GM23338 (cell line): Measurements from ENCODE around the gene PTPRN2. TPM values are rescaled to one million over a fixed set of nuclear protein-coding genes. Genes with fewer than 3 reads are reported as not detected.

Experiments used
- ATAC-seq: fragments of 200-7000 bp; cut with Tn5 transposase; 3 replicates; pipeline ENCODE4 v1.9.1; 2020
- DNase-seq: peaks from one replicate; pipeline ENCODE4 v3.0.0-alpha.2; 2015; ENCODE audit warnings: low spot score
- H2AFZ ChIP-seq: fragments of 200-600 bp; sonication (generic); 2 replicates; pipeline ENCODE4 v1.8.0; 2016; ENCODE audit warnings: antibody characterized with exemption, mild to moderate bottlenecking, moderate library complexity
- H3F3A ChIP-seq: fragments of 200-600 bp; sonication (generic); replicated peaks from 2 replicates; pipeline ENCODE4 v1.8.0; 2017; ENCODE audit warnings: antibody characterized with exemption, mixed run types, low read depth
- H3K27ac ChIP-seq: fragments of 200-600 bp; sonication (generic); 2 replicates; pipeline ENCODE4 v1.6.1; 2016; ENCODE audit warnings: low read depth
- H3K27me3 ChIP-seq: fragments of 200-600 bp; sonication (generic); 2 replicates; pipeline ENCODE4 v1.8.0; 2016; ENCODE audit warnings: mild to moderate bottlenecking, mixed run types, moderate library complexity; ENCODE audit not compliant: insufficient read depth
- H3K36me3 ChIP-seq: fragments of 200-600 bp; sonication (generic); 2 replicates; pipeline ENCODE4 v1.8.0; 2016; ENCODE audit warnings: mild to moderate bottlenecking; ENCODE audit not compliant: insufficient read depth
- H3K4me1 ChIP-seq: fragments of 200-600 bp; sonication (generic); 2 replicates; pipeline ENCODE4 v1.8.0; 2016; ENCODE audit warnings: mild to moderate bottlenecking, moderate library complexity; ENCODE audit not compliant: insufficient read depth
- H3K4me2 ChIP-seq: fragments of 200-600 bp; sonication (generic); 2 replicates; pipeline ENCODE4 v1.7.1; 2017; ENCODE audit warnings: mixed run types
- H3K4me3 ChIP-seq: fragments of 200-600 bp; sonication (generic); 2 replicates; pipeline ENCODE4 v1.6.1; 2016; ENCODE audit warnings: mixed run types
- H3K79me2 ChIP-seq: fragments of 200-600 bp; sonication (generic); replicated peaks from 2 replicates; pipeline ENCODE4 v1.8.0; 2017; ENCODE audit warnings: mild to moderate bottlenecking; ENCODE audit not compliant: insufficient read depth
- H3K9me2 ChIP-seq: fragments of 200-600 bp; sonication (generic); 2 replicates; pipeline ENCODE4 v1.8.0; 2017; ENCODE audit not compliant: insufficient read depth
- H4K20me1 ChIP-seq: fragments of 200-600 bp; sonication (generic); replicated peaks from 2 replicates; pipeline ENCODE4 v1.8.0; 2017; ENCODE audit warnings: mild to moderate bottlenecking; ENCODE audit not compliant: insufficient read depth
- H3K27ac Mint-ChIP-seq: 2 replicates; pipeline ENCODE4 v1.8.0; 2020; ENCODE audit warnings: inconsistent platforms, mild to moderate bottlenecking, moderate library complexity, mixed read lengths
- H3K27me3 Mint-ChIP-seq: 3 replicates; pipeline ENCODE4 v1.8.0; 2022; ENCODE audit warnings: low read depth, mild to moderate bottlenecking, moderate library complexity, mixed read lengths, inconsistent platforms; ENCODE audit not compliant: insufficient read depth, poor library complexity
- H3K36me3 Mint-ChIP-seq: 3 replicates; pipeline ENCODE4 v1.8.0; 2021; ENCODE audit warnings: low read depth, mild to moderate bottlenecking, inconsistent platforms, moderate library complexity, mixed read lengths
- H3K4me1 Mint-ChIP-seq: 3 replicates; pipeline ENCODE4 v1.8.0; 2020; ENCODE audit warnings: mild to moderate bottlenecking, inconsistent platforms, mixed read lengths
- H3K4me3 Mint-ChIP-seq: 3 replicates; pipeline ENCODE4 v1.8.0; 2021; ENCODE audit warnings: moderate library complexity, mild to moderate bottlenecking, inconsistent platforms, mixed read lengths
- H3K9me3 Mint-ChIP-seq: 3 replicates; pipeline ENCODE4 v1.8.0; 2020; ENCODE audit warnings: moderate library complexity, mild to moderate bottlenecking, inconsistent platforms, mixed read lengths
- CREB1 ChIP-seq: fragments of 250-450 bp; sonication (Bioruptor Pico); IDR thresholded peaks from 2 replicates; pipeline ENCODE4 v1.5.0; 2020; ENCODE audit warnings: low read depth, mild to moderate bottlenecking, moderate library complexity
- EZH2 ChIP-seq: fragments of 200-600 bp; sonication (generic); IDR thresholded peaks from one replicate; pipeline ENCODE4 v1.8.0; 2017; ENCODE audit warnings: antibody characterized with exemption, mild to moderate bottlenecking, low read depth; ENCODE audit not compliant: unreplicated experiment
- EZH2phosphoT487 ChIP-seq: fragments of 200-600 bp; sonication (generic); IDR thresholded peaks from one replicate; pipeline ENCODE4 v1.8.1; 2018; ENCODE audit warnings: antibody characterized with exemption; ENCODE audit not compliant: unreplicated experiment
- JUNB ChIP-seq: IDR thresholded peaks from one replicate; pipeline ENCODE4 v1.6.1; 2016; ENCODE audit warnings: antibody characterized with exemption; ENCODE audit not compliant: unreplicated experiment
- NANOG ChIP-seq: IDR thresholded peaks from 2 replicates; pipeline ENCODE4 v1.6.1; 2016; ENCODE audit warnings: antibody characterized with exemption, borderline replicate concordance
- POLR2AphosphoS5 ChIP-seq: IDR thresholded peaks from 2 replicates; pipeline ENCODE4 v1.6.1; 2016; ENCODE audit warnings: antibody characterized with exemption, low read depth
- STAT1 ChIP-seq: IDR thresholded peaks from one replicate; pipeline ENCODE4 v1.6.1; 2016; ENCODE audit warnings: antibody characterized with exemption; ENCODE audit not compliant: unreplicated experiment
- ZNF114 ChIP-seq: fragments of 250-450 bp; sonication (Bioruptor Pico); IDR thresholded peaks from 2 replicates; pipeline ENCODE4 v1.5.0; 2020; ENCODE audit warnings: mild to moderate bottlenecking, moderate library complexity
- ZNF331 ChIP-seq: fragments of 250-450 bp; sonication (Bioruptor Pico); IDR thresholded peaks from 2 replicates; pipeline ENCODE4 v1.5.0; 2020; ENCODE audit warnings: low read depth, mild to moderate bottlenecking, moderate library complexity
- ZNF462 ChIP-seq: fragments of 250-450 bp; sonication (Bioruptor Pico); IDR thresholded peaks from 2 replicates; pipeline ENCODE4 v1.5.0; 2020; ENCODE audit warnings: mild to moderate bottlenecking, moderate library complexity
- polyA plus RNA-seq: library from polyadenylated mRNA; unstranded; fragments of >200 nt; fragmentation: Nextera tagmentation; extraction: Ambion mirVana; gene quantifications from 2 replicates; pipeline ENCODE4 v1.2.1, GENCODE V29; 2016
- total RNA-seq: library from RNA; depleted of rRNA; stranded (reverse); fragments of >200 nt; shearing (Covaris generic); gene quantifications from 2 replicates; pipeline ENCODE4 v1.2.3, GENCODE V29; 2014
- TF ChIP-seq, protein P1 (sequence below): IDR thresholded peaks from 2 replicates; pipeline ENCODE4 v1.6.1; 2016; ENCODE audit warnings: antibody characterized with exemption
- TF ChIP-seq, protein P2 (sequence below), 2 experiments: fragments of 200-600 bp in 1 of 2; sonication (generic) in 1 of 2; conservative IDR thresholded peaks; 2 replicates each; pipeline versions ENCODE4 v1.5.1 to v1.6.1; 2016 to 2017; ENCODE audit warnings: antibody characterized with exemption in 2 of 2, low read depth in 2 of 2, mild to moderate bottlenecking in 2 of 2, moderate library complexity in 1 of 2
- TF ChIP-seq, protein P3 (sequence below): IDR thresholded peaks from one replicate; pipeline ENCODE4 v1.6.1; 2018; ENCODE audit warnings: antibody characterized with exemption; ENCODE audit not compliant: unreplicated experiment

PTPRN2 gene
- total and polyA plus RNA-seq, 2 experiments from 2014 or later, result 0.87 to 4.0 TPM

DNA sequence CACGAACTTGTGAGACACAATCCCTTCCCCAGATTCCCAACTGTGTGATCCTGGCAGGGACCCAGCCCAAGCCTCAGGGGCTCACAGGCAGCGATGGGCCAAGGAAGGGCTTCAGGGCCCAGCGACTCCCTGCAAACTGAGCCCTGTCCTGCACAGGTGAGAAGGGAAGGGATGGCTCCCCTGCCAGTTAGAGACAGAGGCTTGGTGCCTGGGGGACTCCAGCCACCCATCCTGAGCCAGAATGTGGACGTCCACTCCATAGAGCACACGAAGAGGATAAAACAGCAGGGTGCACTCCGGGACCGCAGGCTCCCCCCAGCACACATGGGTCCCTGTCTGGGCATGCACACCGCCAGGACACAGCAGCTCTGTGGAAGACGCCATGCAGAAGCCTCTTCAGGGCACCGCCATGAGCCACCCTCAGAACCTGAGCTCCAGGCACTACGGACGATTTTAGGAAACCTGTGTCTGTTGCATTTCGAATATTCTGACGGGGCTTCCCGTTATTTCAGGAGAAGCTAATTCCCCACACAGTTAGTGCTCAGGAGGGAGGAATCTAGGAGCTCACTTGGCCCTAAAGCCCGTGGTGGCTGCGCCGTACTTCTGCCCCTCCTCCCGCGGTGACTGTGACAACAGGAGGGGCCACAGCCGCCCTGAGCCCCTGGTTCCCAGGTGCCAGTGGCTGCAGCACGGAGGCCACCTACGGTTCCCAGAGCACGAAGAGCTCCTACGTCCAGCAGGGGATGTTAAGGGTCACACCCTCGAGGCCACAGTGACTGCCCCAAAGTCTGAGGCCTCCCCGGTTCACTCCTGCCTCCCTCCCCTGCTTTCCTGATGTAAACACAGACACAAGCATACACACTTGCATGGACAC is 326.0 kb downstream of the PTPRN2 start:
- no peak overlapping the region for H3K4me2 ChIP-seq
- TF ChIP-seq, protein P1, sequence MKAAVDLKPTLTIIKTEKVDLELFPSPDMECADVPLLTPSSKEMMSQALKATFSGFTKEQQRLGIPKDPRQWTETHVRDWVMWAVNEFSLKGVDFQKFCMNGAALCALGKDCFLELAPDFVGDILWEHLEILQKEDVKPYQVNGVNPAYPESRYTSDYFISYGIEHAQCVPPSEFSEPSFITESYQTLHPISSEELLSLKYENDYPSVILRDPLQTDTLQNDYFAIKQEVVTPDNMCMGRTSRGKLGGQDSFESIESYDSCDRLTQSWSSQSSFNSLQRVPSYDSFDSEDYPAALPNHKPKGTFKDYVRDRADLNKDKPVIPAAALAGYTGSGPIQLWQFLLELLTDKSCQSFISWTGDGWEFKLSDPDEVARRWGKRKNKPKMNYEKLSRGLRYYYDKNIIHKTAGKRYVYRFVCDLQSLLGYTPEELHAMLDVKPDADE, result no peak
- TF ChIP-seq EZH2phosphoT487 (no peak), STAT1 (no peak), ZNF462 (CRISPR knock-in tag) (no peak), JUNB (no peak), NANOG (no peak), ZNF331 (CRISPR knock-in tag) (no peak), POLR2AphosphoS5 (no peak), EZH2 (no peak), CREB1 (CRISPR knock-in tag) (no peak), ZNF114 (no peak)
- TF ChIP-seq, protein P2, sequence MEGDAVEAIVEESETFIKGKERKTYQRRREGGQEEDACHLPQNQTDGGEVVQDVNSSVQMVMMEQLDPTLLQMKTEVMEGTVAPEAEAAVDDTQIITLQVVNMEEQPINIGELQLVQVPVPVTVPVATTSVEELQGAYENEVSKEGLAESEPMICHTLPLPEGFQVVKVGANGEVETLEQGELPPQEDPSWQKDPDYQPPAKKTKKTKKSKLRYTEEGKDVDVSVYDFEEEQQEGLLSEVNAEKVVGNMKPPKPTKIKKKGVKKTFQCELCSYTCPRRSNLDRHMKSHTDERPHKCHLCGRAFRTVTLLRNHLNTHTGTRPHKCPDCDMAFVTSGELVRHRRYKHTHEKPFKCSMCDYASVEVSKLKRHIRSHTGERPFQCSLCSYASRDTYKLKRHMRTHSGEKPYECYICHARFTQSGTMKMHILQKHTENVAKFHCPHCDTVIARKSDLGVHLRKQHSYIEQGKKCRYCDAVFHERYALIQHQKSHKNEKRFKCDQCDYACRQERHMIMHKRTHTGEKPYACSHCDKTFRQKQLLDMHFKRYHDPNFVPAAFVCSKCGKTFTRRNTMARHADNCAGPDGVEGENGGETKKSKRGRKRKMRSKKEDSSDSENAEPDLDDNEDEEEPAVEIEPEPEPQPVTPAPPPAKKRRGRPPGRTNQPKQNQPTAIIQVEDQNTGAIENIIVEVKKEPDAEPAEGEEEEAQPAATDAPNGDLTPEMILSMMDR (conservative IDR thresholded peaks at IDR 0.05; ENCODE audit: low read depth in 2 of 2), result no peak
- TF ChIP-seq, protein P3, sequence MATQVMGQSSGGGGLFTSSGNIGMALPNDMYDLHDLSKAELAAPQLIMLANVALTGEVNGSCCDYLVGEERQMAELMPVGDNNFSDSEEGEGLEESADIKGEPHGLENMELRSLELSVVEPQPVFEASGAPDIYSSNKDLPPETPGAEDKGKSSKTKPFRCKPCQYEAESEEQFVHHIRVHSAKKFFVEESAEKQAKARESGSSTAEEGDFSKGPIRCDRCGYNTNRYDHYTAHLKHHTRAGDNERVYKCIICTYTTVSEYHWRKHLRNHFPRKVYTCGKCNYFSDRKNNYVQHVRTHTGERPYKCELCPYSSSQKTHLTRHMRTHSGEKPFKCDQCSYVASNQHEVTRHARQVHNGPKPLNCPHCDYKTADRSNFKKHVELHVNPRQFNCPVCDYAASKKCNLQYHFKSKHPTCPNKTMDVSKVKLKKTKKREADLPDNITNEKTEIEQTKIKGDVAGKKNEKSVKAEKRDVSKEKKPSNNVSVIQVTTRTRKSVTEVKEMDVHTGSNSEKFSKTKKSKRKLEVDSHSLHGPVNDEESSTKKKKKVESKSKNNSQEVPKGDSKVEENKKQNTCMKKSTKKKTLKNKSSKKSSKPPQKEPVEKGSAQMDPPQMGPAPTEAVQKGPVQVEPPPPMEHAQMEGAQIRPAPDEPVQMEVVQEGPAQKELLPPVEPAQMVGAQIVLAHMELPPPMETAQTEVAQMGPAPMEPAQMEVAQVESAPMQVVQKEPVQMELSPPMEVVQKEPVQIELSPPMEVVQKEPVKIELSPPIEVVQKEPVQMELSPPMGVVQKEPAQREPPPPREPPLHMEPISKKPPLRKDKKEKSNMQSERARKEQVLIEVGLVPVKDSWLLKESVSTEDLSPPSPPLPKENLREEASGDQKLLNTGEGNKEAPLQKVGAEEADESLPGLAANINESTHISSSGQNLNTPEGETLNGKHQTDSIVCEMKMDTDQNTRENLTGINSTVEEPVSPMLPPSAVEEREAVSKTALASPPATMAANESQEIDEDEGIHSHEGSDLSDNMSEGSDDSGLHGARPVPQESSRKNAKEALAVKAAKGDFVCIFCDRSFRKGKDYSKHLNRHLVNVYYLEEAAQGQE, result no peak
- no peak overlapping the region for H3K27ac ChIP-seq
- no peak overlapping the region for H3K4me3 ChIP-seq
- H3K27me3 ChIP-seq, result no peaks in the 10 kb centered on the region
- no peaks in the 10 kb centered on the region for H3K4me1 Mint-ChIP-seq
- no peaks in the 10 kb centered on the region for H3K4me1 ChIP-seq
- no peaks in the 10 kb centered on the region for H4K20me1 ChIP-seq
- H3K27ac Mint-ChIP-seq, result no peak overlapping the region
- no peaks in the 10 kb centered on the region for H3K79me2 ChIP-seq
- peaks cover 8% of the 10 kb centered on the region for H3F3A ChIP-seq
- H3K36me3 ChIP-seq, result peaks cover 3% of the 10 kb centered on the region; the same call in 1 of the 2 replicates
- H3K4me3 Mint-ChIP-seq, result no peak overlapping the region
- H3K9me2 ChIP-seq, result no peaks in the 10 kb centered on the region
- no peak overlapping the region for H2AFZ ChIP-seq
- DNase-seq (no peak), ATAC-seq (no peak)
- H3K36me3 Mint-ChIP-seq, result peaks cover 47% of the 10 kb centered on the region
- peaks cover 6% of the 10 kb centered on the region for H3K27me3 Mint-ChIP-seq
- H3K9me3 Mint-ChIP-seq, result peaks cover 4% of the 10 kb centered on the region
